H1 (cell line): ENCODE results near the gene GATD1. TPM values are rescaled to one million over a fixed set of nuclear protein-coding genes. Genes with fewer than 3 reads are reported as not detected.

Source experiments
- CTCF ChIA-PET: fragments of 300-600 bp; sonication (Branson Sonifier 250); formaldehyde crosslinking; loops from one replicate; lab custom pipeline; 2021; ENCODE audit not compliant: partially characterized antibody; lab: Charles Lee
- POLR2A ChIA-PET: fragments of 300-600 bp; sonication (Branson Sonifier 250); formaldehyde crosslinking; loops from one replicate; lab custom pipeline; 2021; ENCODE audit warnings: inconsistent platforms; ENCODE audit not compliant: partially characterized antibody; lab: Charles Lee
- DNase-seq, 2 experiments: peaks; one replicate each; pipeline versions ENCODE4 v3.0.0 to v3.0.0-alpha.2; 2010 to 2022; ENCODE audit warnings: low spot score in 2 of 2, low read depth in 1 of 2, mixed read lengths in 1 of 2
- FAIRE-seq: peaks from 2 replicates; lab custom pipeline; 2011; peaks lifted over from hg19 to GRCh38; lab: Jason Lieb, UNC
- H2AFZ ChIP-seq: 2 replicates; pipeline ENCODE4 v1.8.1; 2012; ENCODE audit warnings: low read length, inconsistent platforms
- H2AK5ac ChIP-seq: 2 replicates; pipeline ENCODE4 v1.6.1; 2013; ENCODE audit warnings: low read depth, low read length
- H2BK120ac ChIP-seq: replicated peaks from 2 replicates; pipeline ENCODE3; 2013; ENCODE audit warnings: low read depth, low read length, inconsistent platforms
- H2BK12ac ChIP-seq: 2 replicates; pipeline ENCODE4 v1.6.1; 2013; ENCODE audit warnings: low read depth, low read length
- H2BK15ac ChIP-seq: 2 replicates; pipeline ENCODE4 v1.6.1; 2013; ENCODE audit warnings: low read length
- H2BK20ac ChIP-seq: 2 replicates; pipeline ENCODE4 v1.6.1; 2013; ENCODE audit warnings: low read length
- H2BK5ac ChIP-seq: 2 replicates; pipeline ENCODE4 v1.6.1; 2013; ENCODE audit warnings: low read depth, low read length
- H3K14ac ChIP-seq: 2 replicates; pipeline ENCODE4 v1.6.1; 2013; ENCODE audit warnings: inconsistent platforms; ENCODE audit not compliant: insufficient read length
- H3K18ac ChIP-seq: 2 replicates; pipeline ENCODE4 v1.6.1; 2013; ENCODE audit warnings: low read length; ENCODE audit errors: extremely low read depth
- H3K23ac ChIP-seq: 2 replicates; pipeline ENCODE4 v1.6.1; 2013; ENCODE audit warnings: inconsistent platforms; ENCODE audit not compliant: insufficient read length
- H3K23me2 ChIP-seq: 2 replicates; pipeline ENCODE4 v1.6.1; 2013; ENCODE audit warnings: low read depth, low read length
- H3K27ac ChIP-seq: 2 replicates; pipeline ENCODE4 v1.6.1; 2011; ENCODE audit warnings: low read depth, low read length, inconsistent platforms
- H3K27me3 ChIP-seq, 4 experiments: replicated peaks in 1 of 4; 1 replicate in 1 of 4; 2 replicates in 3 of 4; pipeline versions ENCODE4 v1.6.1 to v1.8.1; 2011 to 2013; ENCODE audit warnings: low read length in 3 of 4, mild to moderate bottlenecking in 3 of 4, inconsistent platforms in 2 of 4, mixed read lengths in 2 of 4, moderate library complexity in 1 of 4; ENCODE audit not compliant: control insufficient read depth in 3 of 4, insufficient read depth in 3 of 4; ENCODE audit errors: extremely low read depth in 1 of 4
- H3K36me3 ChIP-seq, 4 experiments: 2 replicates each; pipeline versions ENCODE4 v1.6.1 to v1.8.1; 2011 to 2013; ENCODE audit warnings: mild to moderate bottlenecking in 4 of 4, low read length in 3 of 4, moderate library complexity in 2 of 4, control low read depth in 1 of 4, inconsistent platforms in 1 of 4; ENCODE audit not compliant: insufficient read depth in 4 of 4, control insufficient read depth in 2 of 4
- H3K4ac ChIP-seq: replicated peaks from 2 replicates; pipeline ENCODE3; 2013; ENCODE audit warnings: low read length, low read depth, mixed read lengths, inconsistent platforms; ENCODE audit not compliant: insufficient read length
- H3K4me1 ChIP-seq, 4 experiments: replicated peaks in 1 of 4; 1 replicate in 1 of 4; 2 replicates in 3 of 4; pipeline versions ENCODE4 v1.6.1 to v1.8.1; 2011 to 2013; ENCODE audit warnings: low read length in 3 of 4, inconsistent platforms in 2 of 4, mixed read lengths in 1 of 4; ENCODE audit not compliant: insufficient read depth in 4 of 4, control insufficient read depth in 3 of 4
- H3K4me2 ChIP-seq, 2 experiments: 2 replicates each; pipeline versions ENCODE4 v1.6.1 to v1.8.1; 2011 to 2013; ENCODE audit warnings: low read depth in 2 of 2, low read length in 2 of 2, control low read depth in 1 of 2, inconsistent platforms in 1 of 2, mild to moderate bottlenecking in 1 of 2; ENCODE audit not compliant: insufficient read depth in 1 of 2
- H3K4me3 ChIP-seq, 4 experiments: fragments of 200-600, 300-600 bp in 1 of 4; sonication (generic), shearing (Covaris generic), sonication (Bioruptor Twin) in 1 of 4; 2 replicates each; pipeline versions ENCODE4 v1.5.1 to v1.8.1; 2011 to 2016; ENCODE audit warnings: low read length in 4 of 4, low read depth in 3 of 4, control low read depth in 2 of 4, inconsistent platforms in 2 of 4, mild to moderate bottlenecking in 2 of 4, mixed read lengths in 1 of 4, moderate library complexity in 1 of 4; ENCODE audit not compliant: insufficient read depth in 2 of 4; ENCODE audit errors: extremely low read depth in 1 of 4
- H3K56ac ChIP-seq: replicated peaks from 2 replicates; pipeline ENCODE3; 2013; ENCODE audit warnings: low read depth, mild to moderate bottlenecking, mixed read lengths, low read length, inconsistent platforms; ENCODE audit not compliant: insufficient read length
- H3K79me1 ChIP-seq: 2 replicates; pipeline ENCODE4 v1.6.1; 2013; ENCODE audit warnings: low read depth, low read length, control low read depth
- H3K79me2 ChIP-seq, 2 experiments: 2 replicates each; pipeline versions ENCODE4 v1.6.1 to v1.8.1; 2012 to 2013; ENCODE audit warnings: low read length in 2 of 2, mild to moderate bottlenecking in 2 of 2, inconsistent platforms in 1 of 2; ENCODE audit not compliant: insufficient read depth in 2 of 2, control insufficient read depth in 1 of 2
- H3K9ac ChIP-seq, 4 experiments: replicated peaks in 1 of 4; 1 replicate in 1 of 4; 2 replicates in 3 of 4; pipeline versions ENCODE4 v1.6.1 to v1.8.1; 2011 to 2013; ENCODE audit warnings: low read depth in 3 of 4, low read length in 3 of 4, control low read depth in 2 of 4, mild to moderate bottlenecking in 2 of 4, moderate library complexity in 2 of 4, inconsistent platforms in 1 of 4; ENCODE audit errors: extremely low read depth in 1 of 4
- H3K9me3 ChIP-seq, 2 experiments: 2 replicates each; pipeline versions ENCODE4 v1.6.1 to v1.8.1; 2012 to 2013; ENCODE audit warnings: mild to moderate bottlenecking in 2 of 2, moderate library complexity in 2 of 2, control low read depth in 1 of 2, inconsistent platforms in 1 of 2, low read depth in 1 of 2, low read length in 1 of 2, mixed read lengths in 1 of 2; ENCODE audit not compliant: insufficient read depth in 2 of 2
- H4K20me1 ChIP-seq, 2 experiments: replicated peaks in 1 of 2; 2 replicates each; pipeline versions ENCODE3 to v1.8.1; 2011 to 2013; ENCODE audit warnings: inconsistent platforms in 2 of 2, low read length in 2 of 2, mild to moderate bottlenecking in 1 of 2; ENCODE audit not compliant: insufficient read depth in 2 of 2, control insufficient read depth in 1 of 2
- H4K5ac ChIP-seq: 2 replicates; pipeline ENCODE4 v1.6.1; 2013; ENCODE audit warnings: low read length, low read depth, mixed read lengths, inconsistent platforms; ENCODE audit not compliant: insufficient read length
- H4K8ac ChIP-seq: 2 replicates; pipeline ENCODE4 v1.8.0; 2013; ENCODE audit warnings: mild to moderate bottlenecking, moderate library complexity, low read length, inconsistent platforms; ENCODE audit not compliant: insufficient read depth; ENCODE audit errors: extremely low read depth
- H4K91ac ChIP-seq: replicated peaks from 2 replicates; pipeline ENCODE3; 2013; ENCODE audit warnings: low read length, mixed read lengths, inconsistent platforms; ENCODE audit not compliant: insufficient read length
- BACH1 ChIP-seq: IDR thresholded peaks from 2 replicates; pipeline ENCODE4 v1.6.1; 2012; ENCODE audit warnings: low read length, improper control_type of control experiment
- CBX8 ChIP-seq: fragments of 300-800, 300-1000 bp; sonication (generic); IDR thresholded peaks from 2 replicates; pipeline ENCODE4 v1.7.1; 2016; ENCODE audit warnings: low read depth, low read length, borderline replicate concordance
- CEBPB ChIP-seq: IDR thresholded peaks from 2 replicates; pipeline ENCODE4 v1.6.1; 2012; ENCODE audit warnings: low read depth, low read length
- E2F6 ChIP-seq: IDR thresholded peaks from 2 replicates; pipeline ENCODE4 v1.6.1; 2012; ENCODE audit warnings: inconsistent platforms
- EGR1 ChIP-seq: IDR thresholded peaks from 2 replicates; pipeline ENCODE4 v1.6.1; 2011; ENCODE audit warnings: low read depth, low read length, borderline replicate concordance
- NRF1 ChIP-seq: IDR thresholded peaks from 2 replicates; pipeline ENCODE4 v1.6.1; 2011; ENCODE audit warnings: mild to moderate bottlenecking, low read depth, low read length, improper control_type of control experiment
- POU5F1 ChIP-seq: IDR thresholded peaks from 2 replicates; pipeline ENCODE4 v1.6.1; 2011; ENCODE audit warnings: low read depth, mild to moderate bottlenecking, low read length, moderate library complexity
- RXRA ChIP-seq: IDR thresholded peaks from 2 replicates; pipeline ENCODE4 v1.6.1; 2011; ENCODE audit warnings: low read depth, mild to moderate bottlenecking, low read length, moderate library complexity; ENCODE audit not compliant: insufficient read depth
- SIRT6 ChIP-seq: IDR thresholded peaks from one replicate; pipeline ENCODE4 v1.7.1; 2012; ENCODE audit warnings: low read length, inconsistent platforms
- SIX5 ChIP-seq: IDR thresholded peaks from 2 replicates; pipeline ENCODE4 v1.6.1; 2011; ENCODE audit warnings: mild to moderate bottlenecking, low read depth, low read length
- SRF ChIP-seq: IDR thresholded peaks from 2 replicates; pipeline ENCODE4 v1.6.1; 2011; ENCODE audit warnings: mild to moderate bottlenecking, low read depth, low read length, moderate library complexity
- TAF1 ChIP-seq: IDR thresholded peaks from 2 replicates; pipeline ENCODE4 v1.6.1; 2011; ENCODE audit warnings: mild to moderate bottlenecking, low read depth, low read length
- TCF12 ChIP-seq: IDR thresholded peaks from 2 replicates; pipeline ENCODE4 v1.6.1; 2011; ENCODE audit warnings: low read depth, mild to moderate bottlenecking, low read length
- WGBS, 2 experiments: shearing (Covaris generic) in 1 of 2; methylation state at CpG; one replicate each; pipeline versions ENCODE4 v1.1.6 to v1.1.7; 2013 to 2015; ENCODE audit warnings: low lambda C conversion rate in 2 of 2, mixed read lengths in 2 of 2, inconsistent platforms in 1 of 2, low coverage in 1 of 2, missing lambda C conversion rate in 1 of 2; ENCODE audit not compliant: insufficient replicate concordance in 2 of 2, insufficient coverage in 1 of 2, insufficient read length in 1 of 2; ENCODE audit errors: extremely low coverage in 1 of 2, missing lambda C conversion rate in 1 of 2; 5-methylcytosine and 5-hydroxymethylcytosine counted together
- polyA plus RNA-seq, 7 experiments: library from polyadenylated mRNA; depleted of rRNA in 3 of 7; stranded (reverse) in 5 of 7; unstranded in 2 of 7; fragments of >200 nt in 5 of 7; fragments of 200-250 nt in 2 of 7; gene quantifications; 1 replicate in 5 of 7; 2 replicates in 1 of 7; 4 replicates in 1 of 7; pipeline versions ENCODE4 v1.2.1 to v1.2.3, GENCODE V29; 2011 to 2013; ENCODE audit warnings: missing spikeins in 2 of 7, mixed read lengths in 2 of 7
- total RNA-seq: library from RNA; stranded (reverse); fragmentation: NEBNext Ultra II Directional; extraction: Animal tissue kit (Norgen Biotek cat#: 25700); gene quantifications from 2 replicates; pipeline ENCODE4 v1.2.1, GENCODE V29; 2021

GATD1 gene
- total and polyA plus RNA-seq, 2 of the 8 experiments (the other 6 are each of a cell fraction or from before 2014, with no cell fraction given) = 47.5 to 54.8 TPM

- Histone ChIP-seq H4K5ac (no peak overlapping the region), H3K9me3 (no peaks in the 10 kb centered on the region), H3K79me2 (peaks cover 0 to 5% of the 10 kb centered on the region in 2 experiments; a peak in 1 of 4 replicates), H3K9ac (no peak overlapping the region)
- POLR2A ChIA-PET = interaction anchor here (0.7 to 53.0 kb wide), 3 partner anchors 16 to 44 kb away, joined by 3 to 1917 read pairs (median 43); partner anchors contain the start of genes CD151, CRACR2B, GATD1 and PNPLA2
- WGBS, 2 experiments = 91% methylated on average over 9 of the region's 13 CpGs; no CpG with 5 or more reads in 1 of the 2 experiments
- TF ChIP-seq TCF12 = no peak
- TF ChIP-seq BACH1 = no peak
- TF ChIP-seq NRF1 = no peak
- TF ChIP-seq E2F6 = no peak
- TF ChIP-seq CEBPB = no peak
- no peak for TF ChIP-seq RXRA
- TF ChIP-seq SIX5 = no peak
- no peak for TF ChIP-seq TAF1
- TF ChIP-seq POU5F1 = no peak
- TF ChIP-seq EGR1 = no peak
- TF ChIP-seq CBX8 = no peak
- TF ChIP-seq SRF = no peak
- TF ChIP-seq SIRT6 = no peak
- TF ChIP-seq, all 59 proteins: peak for 0
- Histone ChIP-seq H3K14ac (no peak overlapping the region), H3K36me3 (peaks cover 0 to 12% (median 0%) of the 10 kb centered on the region in 4 experiments; a peak in 3 of 8 replicates), H3K27me3 (no peaks in the 10 kb centered on the region), H3K56ac (no peak overlapping the region), H2AK5ac (no peak overlapping the region), H4K20me1 (peaks cover 2 to 13% of the 10 kb centered on the region in 2 experiments), H2BK5ac (no peak overlapping the region), H2BK15ac (no peak overlapping the region), H4K8ac (no peak overlapping the region), H2AFZ (no peak overlapping the region), H3K23ac (no peak overlapping the region), H3K4me3 (no peak overlapping the region), H3K18ac (no peak overlapping the region), H3K4me2 (no peak overlapping the region), H3K79me1 (peaks cover 7% of the 10 kb centered on the region; the same call in 1 of the 2 replicates), H3K27ac (no peak overlapping the region), H2BK20ac (no peak overlapping the region), H2BK12ac (no peak overlapping the region), H3K23me2 (peaks cover 7% of the 10 kb centered on the region), H4K91ac (no peak overlapping the region), H2BK120ac (no peak overlapping the region), H3K4ac (no peak overlapping the region), H3K4me1 (peaks cover 4 to 36% (median 25%) of the 10 kb centered on the region in 4 experiments)
- DNase-seq (no peak), FAIRE-seq (no peak)
- CTCF ChIA-PET = interaction anchor here (0.6 to 2.2 kb wide), 3 partner anchors 10 to 20 kb away, joined by 3 to 10 read pairs (median 3); no protein-coding TSS in a partner anchor
Measured at GRCh38 chr11:792873-793272, 15.6 kb upstream of the GATD1 start.
